ENCODE measurements around the gene DNAJB9.

- TF ChIP-seq EZH2 (IDR thresholded peaks at IDR 0.05; ENCODE audit: borderline replicate concordance, low read depth, low read length, severe bottlenecking) = no peak
- TF ChIP-seq, protein P1, sequence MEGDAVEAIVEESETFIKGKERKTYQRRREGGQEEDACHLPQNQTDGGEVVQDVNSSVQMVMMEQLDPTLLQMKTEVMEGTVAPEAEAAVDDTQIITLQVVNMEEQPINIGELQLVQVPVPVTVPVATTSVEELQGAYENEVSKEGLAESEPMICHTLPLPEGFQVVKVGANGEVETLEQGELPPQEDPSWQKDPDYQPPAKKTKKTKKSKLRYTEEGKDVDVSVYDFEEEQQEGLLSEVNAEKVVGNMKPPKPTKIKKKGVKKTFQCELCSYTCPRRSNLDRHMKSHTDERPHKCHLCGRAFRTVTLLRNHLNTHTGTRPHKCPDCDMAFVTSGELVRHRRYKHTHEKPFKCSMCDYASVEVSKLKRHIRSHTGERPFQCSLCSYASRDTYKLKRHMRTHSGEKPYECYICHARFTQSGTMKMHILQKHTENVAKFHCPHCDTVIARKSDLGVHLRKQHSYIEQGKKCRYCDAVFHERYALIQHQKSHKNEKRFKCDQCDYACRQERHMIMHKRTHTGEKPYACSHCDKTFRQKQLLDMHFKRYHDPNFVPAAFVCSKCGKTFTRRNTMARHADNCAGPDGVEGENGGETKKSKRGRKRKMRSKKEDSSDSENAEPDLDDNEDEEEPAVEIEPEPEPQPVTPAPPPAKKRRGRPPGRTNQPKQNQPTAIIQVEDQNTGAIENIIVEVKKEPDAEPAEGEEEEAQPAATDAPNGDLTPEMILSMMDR (IDR thresholded peaks at IDR 0.05; ENCODE audit: borderline replicate concordance, extremely low read depth, low read length, poor library complexity, severe bottlenecking) = no peak
Observed at GRCh38 chr7:108598914-108599580, 29.4 kb downstream of the DNAJB9 start.
